Loucy (cell line): Measurements from ENCODE around the gene IL26.

Experiments used
- H2AFZ ChIP-seq: fragments of 200-600 bp; sonication (generic); 2 replicates; pipeline ENCODE4 v1.6.0; 2016; ENCODE audit warnings: antibody characterized with exemption, mild to moderate bottlenecking, low read length, moderate library complexity
- H3F3A ChIP-seq: fragments of 200-600 bp; 2 replicates; pipeline ENCODE4 v1.6.0; 2016; ENCODE audit warnings: antibody characterized with exemption, low read depth, mild to moderate bottlenecking
- H3K27me3 ChIP-seq: fragments of 200-600 bp; sonication (generic); 2 replicates; pipeline ENCODE4 v1.6.1; 2014; ENCODE audit warnings: low read length, mild to moderate bottlenecking; ENCODE audit not compliant: insufficient read depth, poor library complexity, severe bottlenecking
- H3K36me3 ChIP-seq: fragments of 200-600 bp; sonication (generic); 2 replicates; pipeline ENCODE4 v1.6.1; 2016; ENCODE audit warnings: low read length; ENCODE audit not compliant: insufficient read depth
- H3K4me1 ChIP-seq: fragments of 200-600 bp; sonication (generic); 2 replicates; pipeline ENCODE4 v1.5.1; 2014; ENCODE audit warnings: low read length, mild to moderate bottlenecking; ENCODE audit not compliant: insufficient read depth, poor library complexity, severe bottlenecking
- H3K4me2 ChIP-seq: fragments of 200-600 bp; sonication (generic); 2 replicates; pipeline ENCODE4 v1.6.0; 2014; ENCODE audit warnings: antibody characterized with exemption, low read length, low read depth, mild to moderate bottlenecking; ENCODE audit not compliant: poor library complexity, severe bottlenecking
- H3K4me3 ChIP-seq: fragments of 200-600 bp; sonication (generic); 2 replicates; pipeline ENCODE4 v1.5.1; 2014; ENCODE audit warnings: low read length, mild to moderate bottlenecking, mixed read lengths; ENCODE audit not compliant: poor library complexity, severe bottlenecking
- H3K79me2 ChIP-seq: fragments of 200-600 bp; sonication (generic); 2 replicates; pipeline ENCODE4 v1.6.1; 2014; ENCODE audit warnings: low read length; ENCODE audit not compliant: insufficient read depth
- H3K9ac ChIP-seq: fragments of 200-600 bp; sonication (generic); 2 replicates; pipeline ENCODE4 v1.6.0; 2014; ENCODE audit warnings: mild to moderate bottlenecking, low read depth, low read length, moderate library complexity; ENCODE audit not compliant: poor library complexity, severe bottlenecking
- H3K9me2 ChIP-seq: fragments of 200-600 bp; sonication (generic); replicated peaks from 2 replicates; pipeline ENCODE4 v1.6.1; 2016; ENCODE audit warnings: low read depth, low read length, mixed read lengths
- H3K9me3 ChIP-seq: fragments of 200-600 bp; sonication (generic); 2 replicates; pipeline ENCODE4 v1.6.1; 2014; ENCODE audit warnings: mild to moderate bottlenecking, antibody characterized with exemption, low read length, low read depth; ENCODE audit not compliant: insufficient read depth
- H4K20me1 ChIP-seq: fragments of 200-600 bp; sonication (generic); 2 replicates; pipeline ENCODE4 v1.6.0; 2014; ENCODE audit warnings: antibody characterized with exemption, low read length, mild to moderate bottlenecking; ENCODE audit not compliant: insufficient read depth, poor library complexity, severe bottlenecking
- CTCF ChIP-seq: fragments of 200-600 bp; sonication (generic); conservative IDR thresholded peaks from 2 replicates; pipeline ENCODE4 v1.5.1; 2014; ENCODE audit warnings: mild to moderate bottlenecking, antibody characterized with exemption, low read length
- EZH2phosphoT487 ChIP-seq: fragments of 200-600 bp; IDR thresholded peaks from 2 replicates; pipeline ENCODE4 v1.6.1; 2018; ENCODE audit warnings: antibody characterized with exemption, mild to moderate bottlenecking, moderate library complexity, borderline replicate concordance

IL26 gene

DNA sequence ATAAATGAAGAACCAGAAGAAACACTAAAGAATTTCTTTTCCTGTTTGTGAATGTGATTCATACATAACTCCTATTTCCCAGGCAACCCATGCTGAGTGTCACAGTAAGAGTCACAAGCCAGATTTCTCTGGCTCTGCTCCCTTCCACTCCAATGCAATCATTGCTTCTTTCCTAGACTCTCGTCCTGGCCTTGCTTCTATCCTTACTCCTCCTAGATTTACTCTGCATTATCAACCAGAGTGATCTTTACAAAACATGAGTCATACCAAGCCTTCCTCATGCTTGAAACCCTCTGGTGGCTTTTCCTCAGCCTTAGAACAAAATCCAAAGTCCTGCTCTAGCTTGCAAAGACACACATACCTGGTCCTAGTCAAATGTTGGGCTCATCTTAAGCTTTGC, 14.5 kb upstream of the IL26 start:
- Histone ChIP-seq H2AFZ (peak overlapping the region; percentile 90; the same call in 1 of the 2 replicates), H3K36me3 (no peaks in the 10 kb centered on the region), H3K4me3 (no peak overlapping the region), H3K79me2 (no peaks in the 10 kb centered on the region), H3K9me3 (no peaks in the 10 kb centered on the region), H3K9ac (no peak overlapping the region), H3K9me2 (no peaks in the 10 kb centered on the region), H3F3A (no peaks in the 10 kb centered on the region), H4K20me1 (no peaks in the 10 kb centered on the region), H3K27me3 (no peaks in the 10 kb centered on the region), H3K4me1 (peaks cover 47% of the 10 kb centered on the region), H3K4me2 (no peak overlapping the region)
- TF ChIP-seq EZH2phosphoT487 = no peak
- no peak for TF ChIP-seq CTCF

DNA sequence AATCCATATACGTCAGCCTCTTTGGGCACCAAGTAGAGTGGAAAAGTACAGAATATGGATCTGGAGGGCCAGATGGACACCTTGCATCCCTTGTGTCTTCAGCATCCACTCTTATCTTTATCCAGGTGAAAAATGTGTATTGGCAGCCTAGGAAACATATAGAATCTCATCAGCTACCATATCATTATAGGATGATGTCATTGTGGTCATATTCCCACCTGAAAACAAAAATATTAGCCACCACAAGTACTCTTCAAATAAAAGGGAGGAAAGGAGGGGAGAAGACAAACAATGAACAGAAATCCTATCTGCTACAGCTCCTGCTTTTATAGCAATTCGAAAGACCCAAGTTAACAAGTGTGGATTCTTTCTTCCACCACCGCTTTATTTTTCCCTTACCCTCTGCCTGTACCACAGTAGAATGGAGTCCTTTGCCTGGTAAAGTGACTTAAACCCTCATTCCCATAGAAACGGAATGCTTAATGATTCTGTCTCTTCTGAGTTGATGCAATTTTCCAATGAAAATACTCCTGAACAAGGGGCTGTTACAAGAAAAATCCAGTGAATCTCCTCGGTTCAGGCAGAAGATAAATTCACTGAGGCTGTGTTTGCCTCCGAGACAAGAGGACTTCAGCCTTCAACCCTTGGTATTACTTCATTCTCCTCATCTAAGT, 13.8 kb upstream of the IL26 start:
- H2AFZ ChIP-seq = no peak overlapping the region
- H3K9ac ChIP-seq = no peak overlapping the region
- no peak overlapping the region for H3K4me2 ChIP-seq

DNA sequence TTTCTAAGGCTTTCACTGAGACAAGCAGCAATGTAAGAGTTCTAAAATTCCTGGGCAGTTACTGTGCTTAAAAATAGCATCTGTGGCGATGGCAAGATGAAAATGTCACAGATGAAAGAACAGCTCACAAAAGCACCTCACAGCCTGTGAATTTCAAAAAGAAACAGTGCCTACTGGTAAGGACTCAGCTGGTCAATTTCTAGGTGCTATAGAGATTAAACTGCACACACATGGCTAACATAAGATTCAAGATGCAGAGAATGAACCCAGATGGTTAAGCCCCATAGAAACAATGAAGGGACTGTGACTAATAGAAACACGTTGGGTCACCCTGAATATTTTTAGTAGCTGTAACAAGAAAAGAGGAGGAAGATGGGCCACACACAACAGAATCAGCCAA, 12.0 kb upstream of the IL26 start:
- H2AFZ ChIP-seq = peak overlapping the region; percentile 88
- peak overlapping the region; percentile 87 for H3K4me2 ChIP-seq
- H3K27me3 ChIP-seq = no peaks in the 10 kb centered on the region
- H3K9ac ChIP-seq = peak overlapping the region; percentile 69
- TF ChIP-seq CTCF (no peak), EZH2phosphoT487 (no peak)
- H3F3A ChIP-seq = no peaks in the 10 kb centered on the region
- H4K20me1 ChIP-seq = no peaks in the 10 kb centered on the region
- H3K9me2 ChIP-seq = no peaks in the 10 kb centered on the region
- no peaks in the 10 kb centered on the region for H3K9me3 ChIP-seq
- no peaks in the 10 kb centered on the region for H3K79me2 ChIP-seq
- no peak overlapping the region for H3K4me3 ChIP-seq
- no peaks in the 10 kb centered on the region for H3K36me3 ChIP-seq
- H3K4me1 ChIP-seq = peaks cover 68% of the 10 kb centered on the region

More for the DNA sequence above, 13.8 kb upstream of the IL26 start:
- no peaks in the 10 kb centered on the region for H3K9me3 ChIP-seq
- TF ChIP-seq EZH2phosphoT487 = no peak
- TF ChIP-seq CTCF = no peak
- no peaks in the 10 kb centered on the region for H4K20me1 ChIP-seq
- H3K4me1 ChIP-seq = peaks cover 54% of the 10 kb centered on the region
- H3F3A ChIP-seq = no peaks in the 10 kb centered on the region
- no peaks in the 10 kb centered on the region for H3K36me3 ChIP-seq
- no peaks in the 10 kb centered on the region for H3K9me2 ChIP-seq
- no peaks in the 10 kb centered on the region for H3K79me2 ChIP-seq
- H3K4me3 ChIP-seq = no peak overlapping the region
- H3K27me3 ChIP-seq = no peaks in the 10 kb centered on the region
